GM18909 (cell line): ENCODE measurements around the gene NF1.
"Not testable (repeated sequence)": the region's sequence is repeated elsewhere in the genome, so short reads cannot be mapped to it uniquely, and the experiment has no call there.

Experiments used
- ATAC-seq: cut with Tn5 transposase; IDR thresholded peaks from one replicate; pipeline ENCODE4 v1.9.1; 2021; ENCODE audit warnings: mild to moderate bottlenecking; ENCODE audit not compliant: unreplicated experiment, poor library complexity

The NF1 gene

DNA sequence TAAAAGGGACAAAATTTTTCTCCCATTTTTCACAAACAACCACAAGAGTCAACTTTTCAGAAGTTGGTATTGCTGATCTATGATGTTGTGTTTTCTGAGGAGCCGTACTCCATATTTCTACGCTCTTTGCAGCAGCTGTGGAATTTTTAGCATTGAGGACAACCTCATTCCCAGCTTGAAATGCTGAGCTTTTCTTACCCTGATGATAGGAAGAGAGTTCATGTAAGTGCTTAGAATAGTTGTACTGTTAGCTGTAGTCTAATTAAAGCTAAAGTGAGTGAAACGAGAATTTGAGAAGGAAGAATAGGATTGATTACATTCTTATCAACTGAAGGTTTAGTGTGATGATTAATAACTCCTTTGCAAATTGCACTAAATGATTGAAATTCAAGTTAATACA lies 72.3 kb downstream of the NF1 start:
- no peak for ATAC-seq

DNA sequence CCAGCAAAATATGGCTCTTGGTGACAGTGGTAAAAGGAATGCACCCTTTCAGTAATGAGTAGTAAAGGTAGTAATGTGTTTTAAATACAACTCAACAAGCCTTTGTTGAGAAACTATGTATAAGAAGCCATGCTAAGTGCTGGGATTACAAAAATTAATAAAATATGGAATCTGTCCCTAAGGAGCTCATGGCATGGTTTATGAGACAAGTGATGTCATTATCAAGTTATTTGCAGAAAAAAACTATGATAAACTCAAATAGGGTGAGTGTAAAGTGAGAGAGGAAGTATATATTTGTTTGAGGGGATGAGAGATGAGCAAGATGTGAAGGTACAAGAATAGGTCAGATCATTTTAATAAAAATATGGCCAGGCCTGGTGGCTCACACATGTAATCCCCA lies 76.9 kb downstream of the NF1 start:
- ATAC-seq: no peak

- ATAC-seq: no peak
These were observed 77.6 kb downstream of the NF1 start for GRCh38 chr17:31172388-31172787.

- ATAC-seq: no peak
These were observed 79.4 kb downstream of the NF1 start for GRCh38 chr17:31174215-31174614.

DNA sequence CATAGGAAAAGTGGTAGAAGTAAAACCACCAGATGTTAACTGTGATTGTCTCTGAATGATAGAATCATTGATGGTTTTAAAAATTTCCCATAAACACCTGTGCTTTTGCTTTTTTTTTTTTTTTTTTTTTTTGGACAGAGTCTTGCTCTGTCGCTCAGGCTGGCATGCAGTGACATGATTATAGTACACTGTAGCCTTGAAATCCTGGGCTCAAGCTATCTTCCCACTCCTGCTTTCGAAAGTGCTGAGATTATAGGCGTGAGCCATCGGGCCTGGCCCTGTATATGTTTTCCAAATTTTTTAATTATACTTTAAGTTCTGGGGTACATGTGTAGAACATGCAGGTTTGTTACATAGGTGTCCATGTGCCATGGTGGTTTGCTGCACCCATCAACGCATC lies 80.5 kb downstream of the NF1 start:
- no peak for ATAC-seq

- ATAC-seq: not testable (repeated sequence)
These were observed 81.4 kb downstream of the NF1 start for GRCh38 chr17:31176143-31176542.

- not testable (repeated sequence) for ATAC-seq
These were observed 84.2 kb downstream of the NF1 start for GRCh38 chr17:31178951-31179350.

DNA sequence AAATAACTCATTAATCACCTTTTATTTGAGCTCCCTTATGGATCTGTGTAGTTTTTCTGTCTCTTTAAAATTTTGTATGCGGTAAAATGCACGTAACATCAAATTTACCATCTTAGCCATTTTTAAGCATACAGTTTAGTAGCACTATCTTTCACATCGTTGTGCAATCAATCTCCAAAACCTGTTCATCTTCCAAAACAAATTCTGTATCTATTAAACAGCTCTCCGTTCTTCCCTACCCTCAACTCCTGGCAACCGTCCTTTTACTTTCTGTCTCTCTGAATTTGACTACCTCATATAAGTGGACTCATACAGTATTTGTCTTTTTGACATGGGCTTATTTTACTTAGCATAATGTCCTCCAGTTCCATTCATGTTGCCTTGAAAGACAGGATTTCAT lies 100.5 kb downstream of the NF1 start:
- ATAC-seq: no peak

DNA sequence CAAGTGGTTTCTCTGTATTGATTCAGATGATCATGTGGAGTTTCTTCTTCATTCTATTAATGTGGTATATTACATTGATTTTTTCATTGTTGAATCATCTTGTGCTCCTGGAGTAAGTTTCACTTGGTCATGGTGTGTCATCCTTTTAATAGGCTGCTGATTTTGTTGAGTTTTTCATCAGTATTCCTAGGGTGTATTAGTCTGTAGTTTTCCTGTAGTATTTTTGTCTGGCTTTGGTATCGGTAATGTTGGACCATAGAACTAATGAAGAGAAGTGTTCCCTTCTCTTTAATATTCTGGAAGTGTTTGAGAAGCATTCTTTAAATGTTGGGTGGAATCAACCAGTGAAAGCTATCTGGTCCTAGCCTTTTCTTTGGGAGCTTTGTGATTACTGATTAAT lies 103.2 kb downstream of the NF1 start:
- ATAC-seq: no peak

GRCh38 chr17:31198666-31199065 lies 103.9 kb downstream of the NF1 start:
- not testable (repeated sequence) for ATAC-seq

DNA sequence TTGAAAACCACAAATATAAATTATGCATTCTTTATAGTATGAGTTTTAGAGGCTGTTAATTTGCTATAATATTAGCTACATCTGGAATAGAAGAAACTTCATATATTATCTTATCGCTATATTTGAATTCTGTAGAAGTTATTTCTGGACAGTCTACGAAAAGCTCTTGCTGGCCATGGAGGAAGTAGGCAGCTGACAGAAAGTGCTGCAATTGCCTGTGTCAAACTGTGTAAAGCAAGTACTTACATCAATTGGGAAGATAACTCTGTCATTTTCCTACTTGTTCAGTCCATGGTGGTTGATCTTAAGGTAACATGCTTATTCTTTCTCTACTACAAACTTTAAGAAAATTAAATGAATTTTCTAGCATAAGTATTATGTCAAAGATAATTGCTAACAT lies 105.5 kb downstream of the NF1 start:
- no peak for ATAC-seq

DNA sequence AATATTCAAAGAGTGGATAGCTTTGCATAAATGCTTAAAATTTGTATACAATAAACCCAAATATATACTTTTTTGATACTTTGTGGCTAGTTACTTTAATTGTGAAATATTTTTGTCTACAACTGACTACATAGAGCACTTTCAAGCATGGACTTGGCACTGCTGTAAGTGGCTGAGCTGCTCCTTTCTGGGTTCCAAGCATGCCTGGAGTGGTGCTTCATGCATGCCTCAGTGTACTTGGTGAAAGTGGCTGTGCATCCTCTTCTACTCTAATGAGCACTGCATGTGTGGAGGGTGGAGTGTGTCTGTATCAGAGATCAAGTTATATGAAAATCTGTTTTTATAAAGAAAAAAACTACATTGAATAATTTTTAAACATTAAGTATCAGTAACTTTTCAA lies 108.2 kb downstream of the NF1 start:
- ATAC-seq: no peak

DNA sequence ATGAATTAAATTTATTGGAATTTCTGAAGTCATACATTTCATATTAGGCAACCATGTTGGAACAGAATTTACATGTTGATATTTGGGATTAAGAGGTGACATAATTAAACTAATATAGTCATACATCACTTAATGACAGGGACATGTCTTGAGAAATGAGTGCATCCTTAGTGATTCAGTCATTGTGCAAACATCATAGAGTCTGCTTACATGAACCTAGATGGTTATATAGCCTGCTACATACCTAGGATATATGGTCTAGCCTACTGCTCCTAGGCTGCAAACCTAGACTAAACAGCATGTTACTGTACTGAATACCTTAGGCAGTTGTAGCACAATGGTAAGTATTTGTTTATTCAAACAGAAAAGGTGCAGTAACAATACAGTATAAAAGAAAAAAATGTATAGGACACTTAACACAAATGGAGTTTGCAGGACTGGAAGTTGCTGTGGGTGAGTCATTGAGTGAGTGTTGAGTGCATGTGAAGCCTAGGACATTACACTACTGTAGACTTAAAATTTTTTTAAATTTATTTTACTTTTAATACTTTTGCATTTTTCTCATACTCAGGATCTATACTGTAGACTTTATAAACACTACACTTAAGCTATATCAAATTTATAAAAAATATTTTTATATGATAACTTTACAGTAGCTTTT lies 116.7 kb downstream of the NF1 start:
- ATAC-seq: no peak

DNA sequence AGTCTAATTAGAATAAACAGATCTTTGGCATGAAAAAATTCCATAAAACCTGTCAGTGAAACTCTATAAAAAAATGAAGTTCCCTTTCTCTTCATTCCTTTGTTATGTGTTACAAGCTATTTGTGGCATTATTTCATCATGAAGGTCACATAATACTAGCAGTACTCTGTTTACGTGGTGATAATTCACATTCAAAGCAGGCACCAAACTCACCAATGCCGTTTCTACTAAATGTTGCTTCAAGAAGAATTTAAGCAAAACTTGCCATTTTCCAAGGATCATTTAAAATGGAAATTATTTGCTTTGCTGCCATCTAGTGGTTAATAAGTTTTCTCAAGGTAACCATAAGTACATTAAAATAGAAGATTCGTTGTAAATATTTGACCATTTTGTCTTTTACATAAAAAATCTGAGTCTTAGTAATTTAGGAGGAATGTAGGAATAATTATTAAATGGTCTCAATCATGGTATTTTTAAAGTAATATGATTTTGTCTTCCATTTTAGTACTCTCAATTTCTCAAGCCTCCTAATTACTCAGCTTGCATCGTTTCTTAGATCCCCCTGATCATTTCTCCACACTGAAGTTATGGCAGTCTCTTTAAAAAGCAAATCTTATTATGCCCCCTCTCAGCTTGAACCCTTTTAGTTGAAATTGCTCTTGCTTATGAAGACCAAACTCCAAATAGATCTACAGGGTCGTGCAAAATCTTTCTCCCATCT lies 121.4 kb downstream of the NF1 start:
- no peak for ATAC-seq

GRCh38 chr17:31224366-31224765 lies 129.6 kb downstream of the NF1 start:
- ATAC-seq: no peak

DNA sequence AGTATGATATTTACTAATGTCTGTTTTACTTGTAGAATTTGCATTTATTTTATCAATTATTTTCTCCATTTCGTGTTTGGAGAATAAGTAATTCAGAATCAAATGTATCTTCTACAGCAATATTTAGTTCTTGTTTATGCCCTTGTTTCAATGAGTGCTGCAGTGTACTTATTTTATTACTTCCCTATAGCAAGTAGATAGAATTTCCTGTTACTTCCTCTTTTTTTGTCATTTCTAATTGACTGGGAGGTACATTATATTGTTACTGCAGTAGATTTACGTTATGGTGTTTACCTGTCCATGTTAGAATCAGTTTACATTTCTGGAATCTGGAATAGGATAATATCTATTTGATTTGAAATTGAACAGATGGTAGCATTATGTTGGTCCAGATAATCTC lies 131.1 kb downstream of the NF1 start:
- ATAC-seq: no peak

GRCh38 chr17:31226373-31226772 lies 131.6 kb downstream of the NF1 start:
- ATAC-seq: no peak

- ATAC-seq: no peak
These were observed 132.2 kb downstream of the NF1 start for GRCh38 chr17:31226950-31227349.

DNA sequence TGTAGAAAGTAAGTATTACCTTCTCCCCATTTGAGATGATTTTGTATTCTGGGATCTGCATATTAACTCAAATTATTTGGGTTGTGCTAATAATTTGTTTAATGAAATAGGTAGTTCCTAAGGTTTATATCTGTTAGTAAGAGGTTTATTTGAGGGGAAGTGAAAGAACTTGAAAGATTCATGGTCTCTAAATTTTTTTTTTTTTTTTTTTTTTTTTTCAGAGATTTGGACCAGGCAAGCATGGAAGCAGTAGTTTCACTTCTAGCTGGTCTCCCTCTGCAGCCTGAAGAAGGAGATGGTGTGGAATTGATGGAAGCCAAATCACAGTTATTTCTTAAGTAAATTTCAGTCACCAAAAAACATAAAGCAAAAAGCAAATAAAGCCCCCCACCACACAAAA lies 137.1 kb downstream of the NF1 start:
- ATAC-seq: no peak

DNA sequence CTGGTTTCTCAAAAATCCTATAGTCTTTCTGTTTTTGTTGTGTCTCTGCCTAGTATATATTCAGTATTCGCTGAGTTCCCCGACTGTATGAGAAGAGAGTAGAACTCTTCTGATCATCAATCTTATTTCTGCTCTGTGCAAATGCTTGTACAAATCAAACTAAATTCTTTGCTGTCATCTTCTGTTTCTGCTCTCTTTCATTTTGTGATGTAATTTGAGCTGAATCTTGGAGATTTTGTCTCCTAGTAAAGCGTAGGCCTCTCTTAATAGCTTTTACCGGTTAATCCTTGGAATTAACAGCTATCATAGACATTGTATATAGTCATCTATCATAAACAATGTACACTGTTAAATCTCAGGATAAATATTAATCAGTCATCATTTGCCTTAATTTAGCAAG lies 140.3 kb downstream of the NF1 start:
- ATAC-seq: no peak

DNA sequence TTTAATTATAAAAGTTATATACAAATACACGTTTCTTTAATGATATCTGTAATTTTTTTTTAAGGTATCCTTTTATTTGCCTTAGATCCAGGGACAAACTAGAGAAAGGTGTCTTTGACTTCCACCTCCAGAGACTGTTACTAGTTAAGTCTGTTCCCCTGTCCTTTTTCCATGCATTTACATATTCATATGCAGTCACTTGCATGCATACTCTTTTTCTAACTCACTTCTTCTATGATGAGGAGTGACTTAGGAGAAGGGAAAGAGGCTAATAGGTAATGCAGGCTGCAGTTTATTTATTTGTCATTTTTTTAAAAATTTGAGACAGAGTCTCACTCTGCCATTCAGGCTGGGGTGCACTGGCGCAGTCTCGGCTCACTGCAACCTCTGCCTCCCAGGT lies 141.4 kb downstream of the NF1 start:
- no peak for ATAC-seq

- ATAC-seq: no peak
These were observed 141.9 kb downstream of the NF1 start for GRCh38 chr17:31236712-31237111.
